Glutamatergic neuron (in vitro differentiated cells): ENCODE data around the gene MTNR1A. TPM values are rescaled to one million over a fixed set of nuclear protein-coding genes. Genes with fewer than 3 reads are reported as not detected.

Experiments
- DNase-seq: peaks from one replicate; pipeline ENCODE4 v3.0.0; 2022
- H3K27ac Mint-ChIP-seq: one replicate; pipeline ENCODE4 v1.8.0; 2020; ENCODE audit warnings: mild to moderate bottlenecking, mixed read lengths, inconsistent platforms; ENCODE audit not compliant: unreplicated experiment
- H3K27me3 Mint-ChIP-seq: one replicate; pipeline ENCODE4 v1.8.0; 2020; ENCODE audit warnings: mild to moderate bottlenecking, moderate library complexity, mixed read lengths, inconsistent platforms; ENCODE audit not compliant: unreplicated experiment
- H3K36me3 Mint-ChIP-seq: one replicate; pipeline ENCODE4 v1.8.0; 2020; ENCODE audit warnings: mild to moderate bottlenecking, mixed read lengths, inconsistent platforms; ENCODE audit not compliant: unreplicated experiment
- H3K4me1 Mint-ChIP-seq: one replicate; pipeline ENCODE4 v1.8.0; 2020; ENCODE audit warnings: mild to moderate bottlenecking, low read depth, mixed read lengths, inconsistent platforms; ENCODE audit not compliant: unreplicated experiment
- H3K4me3 Mint-ChIP-seq: one replicate; pipeline ENCODE4 v1.8.0; 2020; ENCODE audit warnings: mild to moderate bottlenecking, mixed read lengths, inconsistent platforms; ENCODE audit not compliant: unreplicated experiment
- H3K9me3 Mint-ChIP-seq: one replicate; pipeline ENCODE4 v1.8.0; 2020; ENCODE audit warnings: mild to moderate bottlenecking, moderate library complexity, mixed read lengths, inconsistent platforms; ENCODE audit not compliant: unreplicated experiment
- total RNA-seq: library from RNA; stranded (reverse); fragmentation: NEBNext Ultra II Directional; extraction: Animal tissue kit (Norgen Biotek cat#: 25700); gene quantifications from one replicate; pipeline ENCODE4 v1.2.1, GENCODE V29; 2021; ENCODE audit not compliant: unreplicated experiment
- TF ChIP-seq, protein P1 (sequence below): fragments of 200-600 bp; sonication (generic); IDR thresholded peaks from one replicate; pipeline ENCODE4 v1.5.0; 2021; ENCODE audit not compliant: partially characterized antibody, unreplicated experiment

The MTNR1A gene
- total RNA-seq, 1 donor from 2014 or later, result not detected

DNA sequence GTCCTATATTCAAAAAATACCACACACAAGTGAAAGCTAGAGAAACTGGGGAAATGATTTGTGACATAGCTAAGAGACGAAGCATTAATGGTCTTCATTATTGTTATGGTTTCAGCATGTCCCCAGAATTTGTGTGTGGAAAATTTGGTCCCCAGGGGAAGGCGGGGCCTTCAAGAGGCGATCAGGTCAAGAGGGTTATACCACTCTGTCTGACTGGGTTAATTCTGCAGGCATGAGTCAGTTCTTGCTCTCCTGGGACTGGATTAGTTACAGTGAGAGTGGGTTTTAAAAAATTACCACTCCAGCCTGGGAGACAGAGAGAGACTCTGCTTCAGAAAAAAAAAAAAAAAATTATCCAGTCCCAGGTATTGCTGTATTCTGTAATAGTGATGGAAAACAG lies 2.1 kb upstream of the MTNR1A start:
- Mint-ChIP-seq H3K27ac (no peak overlapping the region), H3K36me3 (no peaks in the 10 kb centered on the region), H3K27me3 (peaks cover 8% of the 10 kb centered on the region), H3K4me1 (peaks cover 17% of the 10 kb centered on the region), H3K9me3 (peaks cover 3% of the 10 kb centered on the region), H3K4me3 (no peak overlapping the region)
- TF ChIP-seq, protein P1, sequence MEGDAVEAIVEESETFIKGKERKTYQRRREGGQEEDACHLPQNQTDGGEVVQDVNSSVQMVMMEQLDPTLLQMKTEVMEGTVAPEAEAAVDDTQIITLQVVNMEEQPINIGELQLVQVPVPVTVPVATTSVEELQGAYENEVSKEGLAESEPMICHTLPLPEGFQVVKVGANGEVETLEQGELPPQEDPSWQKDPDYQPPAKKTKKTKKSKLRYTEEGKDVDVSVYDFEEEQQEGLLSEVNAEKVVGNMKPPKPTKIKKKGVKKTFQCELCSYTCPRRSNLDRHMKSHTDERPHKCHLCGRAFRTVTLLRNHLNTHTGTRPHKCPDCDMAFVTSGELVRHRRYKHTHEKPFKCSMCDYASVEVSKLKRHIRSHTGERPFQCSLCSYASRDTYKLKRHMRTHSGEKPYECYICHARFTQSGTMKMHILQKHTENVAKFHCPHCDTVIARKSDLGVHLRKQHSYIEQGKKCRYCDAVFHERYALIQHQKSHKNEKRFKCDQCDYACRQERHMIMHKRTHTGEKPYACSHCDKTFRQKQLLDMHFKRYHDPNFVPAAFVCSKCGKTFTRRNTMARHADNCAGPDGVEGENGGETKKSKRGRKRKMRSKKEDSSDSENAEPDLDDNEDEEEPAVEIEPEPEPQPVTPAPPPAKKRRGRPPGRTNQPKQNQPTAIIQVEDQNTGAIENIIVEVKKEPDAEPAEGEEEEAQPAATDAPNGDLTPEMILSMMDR, result no peak
- peak; percentile 66 for DNase-seq

DNA sequence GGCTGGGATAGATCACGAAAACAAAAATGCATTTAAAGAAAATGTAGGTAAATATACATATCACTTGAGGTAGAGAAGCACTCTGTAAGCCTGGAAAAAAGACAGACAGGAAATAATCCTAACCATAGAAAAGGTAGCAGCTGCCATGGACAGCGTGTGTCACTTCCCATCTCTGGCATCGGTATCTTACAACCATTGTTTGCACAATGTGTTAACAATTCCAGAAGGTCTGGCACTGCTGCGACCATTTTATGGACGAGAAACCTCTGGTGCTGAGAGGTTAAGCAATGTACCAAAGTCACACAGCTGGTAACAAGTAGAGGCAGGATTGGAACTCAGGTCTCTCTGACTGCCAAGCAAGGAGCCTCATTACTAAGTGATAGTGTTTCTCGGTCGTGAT lies 1.7 kb upstream of the MTNR1A start:
- Mint-ChIP-seq H3K4me1 (peaks cover 17% of the 10 kb centered on the region), H3K9me3 (peaks cover 3% of the 10 kb centered on the region), H3K4me3 (no peak overlapping the region), H3K36me3 (no peaks in the 10 kb centered on the region), H3K27me3 (peaks cover 8% of the 10 kb centered on the region), H3K27ac (no peak overlapping the region)
- TF ChIP-seq, protein P1, result no peak
- no peak for DNase-seq

DNA sequence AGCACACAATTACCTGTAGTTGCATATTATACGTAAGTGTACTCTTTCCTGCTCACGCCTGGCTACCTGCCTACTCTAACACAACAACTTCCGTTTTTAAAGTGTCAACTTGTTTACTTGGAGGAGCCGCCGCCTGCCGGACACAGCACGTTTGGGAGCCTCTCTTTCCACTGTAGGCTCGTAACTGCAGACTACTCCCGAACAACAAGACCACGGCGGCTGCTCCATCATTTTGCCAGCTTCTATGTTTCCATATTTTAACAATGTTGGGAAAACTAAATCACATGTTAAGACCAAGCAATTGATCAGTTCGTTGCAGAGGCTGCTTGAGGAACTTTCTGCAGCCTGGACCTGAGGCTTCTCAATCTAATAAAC lies 841 bp downstream of the MTNR1A start:
- Mint-ChIP-seq H3K4me3 (peak overlapping the region; percentile 83), H3K27ac (no peak overlapping the region), H3K36me3 (no peaks in the 10 kb centered on the region), H3K27me3 (peaks cover 8% of the 10 kb centered on the region), H3K9me3 (peaks cover 3% of the 10 kb centered on the region), H3K4me1 (peaks cover 17% of the 10 kb centered on the region)
- TF ChIP-seq, protein P1, result no peak
- no peak for DNase-seq

DNA sequence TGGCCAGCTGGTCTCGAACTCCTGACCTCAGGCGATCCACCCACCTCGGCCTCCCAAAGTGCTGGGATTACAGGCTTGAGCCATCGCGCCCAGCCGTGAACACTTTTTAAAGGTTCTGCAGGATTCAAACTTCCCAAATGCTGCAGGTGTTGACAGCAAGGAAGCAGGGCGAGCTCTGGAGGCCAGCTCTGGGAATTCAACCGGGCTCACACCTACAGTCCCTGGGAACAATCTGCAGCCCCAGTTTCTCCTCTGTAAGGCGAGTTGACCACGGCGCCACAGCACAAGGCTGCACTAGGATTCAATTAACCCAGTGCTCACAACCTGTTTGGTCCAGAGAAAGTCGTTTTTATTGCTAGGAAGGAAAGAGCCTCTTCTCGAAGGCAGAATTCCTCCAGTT lies 1.6 kb downstream of the MTNR1A start:
- DNase-seq, result no peak
- peaks cover 8% of the 10 kb centered on the region for H3K27me3 Mint-ChIP-seq
- no peaks in the 10 kb centered on the region for H3K36me3 Mint-ChIP-seq
- TF ChIP-seq, protein P1, result no peak
- no peak overlapping the region for H3K4me3 Mint-ChIP-seq
- H3K4me1 Mint-ChIP-seq, result peaks cover 17% of the 10 kb centered on the region
- H3K27ac Mint-ChIP-seq, result no peak overlapping the region
- peaks cover 3% of the 10 kb centered on the region for H3K9me3 Mint-ChIP-seq

DNA sequence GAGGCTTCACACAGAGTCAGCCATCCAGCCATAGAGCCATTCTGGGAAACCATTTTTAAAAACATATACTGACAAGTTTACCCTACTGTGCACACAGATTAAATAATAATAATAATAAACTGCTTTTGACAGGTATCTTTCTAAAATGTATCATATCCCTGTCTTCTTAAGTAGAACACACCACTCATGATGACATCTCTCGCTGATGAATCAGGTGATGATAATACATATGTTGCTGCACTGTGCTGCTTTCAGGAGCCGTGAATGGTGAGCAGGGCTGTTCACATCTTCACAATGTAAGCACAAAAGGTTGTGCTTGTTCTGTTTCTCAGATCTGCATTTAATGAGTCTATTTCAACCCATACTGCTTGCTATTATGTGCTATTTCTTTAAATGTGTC lies 3.5 kb downstream of the MTNR1A start:
- no peak overlapping the region for H3K4me3 Mint-ChIP-seq
- peaks cover 4% of the 10 kb centered on the region for H3K4me1 Mint-ChIP-seq
- peaks cover 2% of the 10 kb centered on the region for H3K9me3 Mint-ChIP-seq
- peaks cover 5% of the 10 kb centered on the region for H3K36me3 Mint-ChIP-seq
- DNase-seq, result no peak
- no peak overlapping the region for H3K27ac Mint-ChIP-seq
- TF ChIP-seq, protein P1, result no peak
- peaks cover 8% of the 10 kb centered on the region for H3K27me3 Mint-ChIP-seq
